Choroid plexus epithelial cell (primary cell): ENCODE measurements around the gene KRT17.
"Not testable (repeated sequence)": the region's sequence is repeated elsewhere in the genome, so short reads cannot be mapped to it uniquely, and the experiment has no call there.

Source experiments
- DNase-seq: peaks from one replicate; pipeline ENCODE4 v3.0.0-alpha.2; 2010; ENCODE audit warnings: low read depth
- H3K4me3 ChIP-seq: 2 replicates; pipeline ENCODE4 v1.5.1; 2011; ENCODE audit warnings: low read depth, mild to moderate bottlenecking, control low read depth, low read length, moderate library complexity
- CTCF ChIP-seq: conservative IDR thresholded peaks from 2 replicates; pipeline ENCODE4 v1.5.1; 2011; ENCODE audit warnings: low read depth, mild to moderate bottlenecking, control low read depth, inconsistent platforms, low read length, moderate library complexity

Gene KRT17

GRCh38 chr17:41610965-41611640, 13.3 kb downstream of the KRT17 start:
- DNase-seq = no peak
- no peak overlapping the region for H3K4me3 ChIP-seq
- no peak for TF ChIP-seq CTCF

GRCh38 chr17:41610061-41610517, 14.3 kb downstream of the KRT17 start:
- DNase-seq, H3K4me3 ChIP-seq: not testable (repeated sequence)
- TF ChIP-seq CTCF = peak; percentile 50

DNA sequence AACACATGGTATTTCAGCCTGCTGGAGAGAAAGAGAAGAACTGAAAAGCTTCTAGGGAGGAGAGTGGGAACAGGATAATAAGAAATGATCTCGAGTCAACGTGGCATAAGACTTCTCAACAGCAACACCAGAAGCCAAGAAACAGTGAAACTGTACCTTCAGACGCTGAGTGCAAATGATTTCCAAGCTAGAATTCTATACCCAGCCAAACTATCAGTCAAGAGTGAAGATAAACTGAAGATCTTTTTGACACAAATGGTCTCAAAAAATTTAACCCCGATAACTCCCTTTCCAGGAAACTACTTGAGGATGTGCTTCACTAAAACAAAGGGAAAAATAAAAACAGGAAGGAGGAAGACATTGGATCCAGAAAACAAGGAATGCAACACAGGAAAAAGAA, 17.4 kb downstream of the KRT17 start:
- DNase-seq, H3K4me3 ChIP-seq: not testable (repeated sequence)

DNA sequence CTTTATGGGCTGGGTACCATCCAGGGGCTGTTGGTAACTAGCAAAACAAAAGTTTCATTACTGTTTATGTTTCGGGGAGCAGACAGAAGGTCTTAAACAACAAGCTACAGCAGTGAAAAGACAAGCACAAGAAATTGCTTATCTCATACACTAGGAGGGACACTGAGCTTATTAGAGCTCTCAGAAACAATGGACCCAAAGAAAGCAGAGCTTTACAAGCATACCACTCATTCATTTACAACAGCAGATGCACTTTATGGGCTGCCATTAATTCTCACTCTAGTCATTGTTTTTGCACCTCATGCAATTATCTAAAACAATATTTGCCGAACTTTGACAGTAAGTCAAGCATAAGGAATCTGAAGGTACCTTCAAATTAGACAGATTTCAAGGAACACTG, 21.9 kb downstream of the KRT17 start:
- no peak for DNase-seq
- TF ChIP-seq CTCF = no peak
- H3K4me3 ChIP-seq = no peak overlapping the region

GRCh38 chr17:41600318-41600717, 24.1 kb downstream of the KRT17 start:
- no peak for TF ChIP-seq CTCF
- no peak for DNase-seq
- no peak overlapping the region for H3K4me3 ChIP-seq

DNA sequence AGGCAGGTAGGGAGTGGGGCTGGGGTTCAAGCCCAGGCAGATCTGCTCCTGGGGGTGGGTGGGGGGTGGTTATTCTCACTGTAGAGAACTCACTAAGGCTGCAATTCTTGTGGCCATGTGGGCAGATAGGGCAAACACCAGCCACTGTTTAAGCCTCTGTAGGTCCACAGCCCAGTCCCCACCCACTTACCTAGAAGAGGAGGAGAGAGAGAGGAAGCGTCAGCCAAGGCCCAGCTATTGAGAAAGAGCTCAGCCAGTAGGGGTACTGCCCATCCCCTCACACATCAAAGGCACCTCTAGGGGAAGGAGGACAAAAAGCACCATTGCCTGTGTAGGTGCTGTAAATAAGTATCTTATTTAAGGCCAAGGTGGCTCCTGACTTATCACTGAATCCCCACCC, 24.7 kb downstream of the KRT17 start:
- H3K4me3 ChIP-seq = no peak overlapping the region
- TF ChIP-seq CTCF = no peak
- DNase-seq = no peak

- no peak for TF ChIP-seq CTCF
- no peak overlapping the region for H3K4me3 ChIP-seq
- no peak for DNase-seq
Observed at GRCh38 chr17:41595585-41595984, 28.8 kb downstream of the KRT17 start.
